Spinal cord (tissue), 10 donors: ENCODE measurements around the gene ANKLE1. TPM values are rescaled to one million over a fixed set of nuclear protein-coding genes. Genes with fewer than 3 reads are reported as not detected.

Source experiments
- DNase-seq, 6 donors: peaks; one replicate each; pipeline versions ENCODE4 v3.0.0 to v3.0.0-alpha.2; 2013 to 2015; ENCODE audit warnings: low spot score in 6 of 6, low read depth in 4 of 6
- H3K27ac ChIP-seq: one replicate; pipeline ENCODE4 v1.5.1; 2013; ENCODE audit warnings: low read depth, low read length, control low read depth
- H3K27me3 ChIP-seq: one replicate; pipeline ENCODE4 v1.6.1; 2013; ENCODE audit warnings: low read length; ENCODE audit not compliant: control insufficient read depth, insufficient read depth
- H3K36me3 ChIP-seq: one replicate; pipeline ENCODE4 v1.6.1; 2013; ENCODE audit warnings: low read length; ENCODE audit not compliant: control insufficient read depth, insufficient read depth
- H3K4me1 ChIP-seq: one replicate; pipeline ENCODE4 v1.6.1; 2013; ENCODE audit warnings: low read length; ENCODE audit not compliant: control insufficient read depth, insufficient read depth
- H3K4me3 ChIP-seq: one replicate; pipeline ENCODE4 v1.5.1; 2013; ENCODE audit warnings: low read depth, low read length, control low read depth
- H3K9me3 ChIP-seq: one replicate; pipeline ENCODE4 v1.6.1; 2013; ENCODE audit warnings: low read length; ENCODE audit not compliant: control insufficient read depth, insufficient read depth
- WGBS: methylation state at CpG from one replicate; pipeline ENCODE4 v1.1.5; 2013; ENCODE audit warnings: missing lambda C conversion rate; ENCODE audit not compliant: insufficient coverage; 5-methylcytosine and 5-hydroxymethylcytosine counted together
- polyA plus RNA-seq, 2 donors: library from polyadenylated mRNA; unstranded; fragments of 120-200 nt; gene quantifications; one replicate each; pipeline ENCODE4 v1.2.1, GENCODE V29; 2013; ENCODE audit not compliant: insufficient read length in 2 of 2
- total RNA-seq, 2 donors: library from RNA; depleted of rRNA in 1 of 2; stranded (reverse); fragments of 120-200 nt in 1 of 2; fragments of >200 nt in 1 of 2; gene quantifications; one replicate each; pipeline versions ENCODE4 v1.2.3 to v1.2.4, GENCODE V29; 2013 to 2014
- donor health status: healthy.

Gene ANKLE1
- total and polyA plus RNA-seq, 4 donors = 0.61 to 4.3 (median 1.7) TPM

- no peak for DNase-seq
- Histone ChIP-seq H3K27me3 (no peaks in the 10 kb centered on the region), H3K27ac (no peak overlapping the region), H3K4me1 (peaks cover 20% of the 10 kb centered on the region), H3K9me3 (no peaks in the 10 kb centered on the region), H3K36me3 (peaks cover 86% of the 10 kb centered on the region), H3K4me3 (no peak overlapping the region)
- WGBS = 96% methylated on average over 5 of the region's 6 CpGs
Measured at GRCh38 chr19:17318966-17319365, 37.3 kb downstream of the ANKLE1 start.

- H3K27me3 ChIP-seq = no peaks in the 10 kb centered on the region
- peaks cover 85% of the 10 kb centered on the region for H3K36me3 ChIP-seq
- no peak for DNase-seq
- no peaks in the 10 kb centered on the region for H3K9me3 ChIP-seq
- WGBS = 96% methylated on average over 29 of the region's 40 CpGs
- no peak overlapping the region for H3K4me3 ChIP-seq
- H3K4me1 ChIP-seq = peaks cover 26% of the 10 kb centered on the region
- H3K27ac ChIP-seq = no peak overlapping the region
Measured at GRCh38 chr19:17319473-17320238, 38.0 kb downstream of the ANKLE1 start.

- H3K36me3 ChIP-seq = peaks cover 89% of the 10 kb centered on the region
- no peaks in the 10 kb centered on the region for H3K27me3 ChIP-seq
- H3K4me3 ChIP-seq = no peak overlapping the region
- peaks cover 34% of the 10 kb centered on the region for H3K4me1 ChIP-seq
- no peaks in the 10 kb centered on the region for H3K9me3 ChIP-seq
- WGBS = 95% methylated on average over 9 of the region's 11 CpGs
- H3K27ac ChIP-seq = no peak overlapping the region
- no peak for DNase-seq
Measured at GRCh38 chr19:17320435-17320834, 38.7 kb downstream of the ANKLE1 start.

- DNase-seq = no peak
- Histone ChIP-seq H3K4me3 (no peak overlapping the region), H3K27ac (peak overlapping the region; percentile 64), H3K9me3 (no peaks in the 10 kb centered on the region), H3K36me3 (peaks cover 84% of the 10 kb centered on the region), H3K4me1 (peaks cover 46% of the 10 kb centered on the region), H3K27me3 (no peaks in the 10 kb centered on the region)
- WGBS = 85% methylated on average over 19 of the region's 19 CpGs
Measured at GRCh38 chr19:17321655-17322489, 40.2 kb downstream of the ANKLE1 start.

- peak overlapping the region; percentile 64 for H3K27ac ChIP-seq
- 48% methylated on average over 7 of the region's 10 CpGs for WGBS
- H3K36me3 ChIP-seq = peaks cover 85% of the 10 kb centered on the region
Measured at GRCh38 chr19:17322854-17323253, 41.2 kb downstream of the ANKLE1 start.

GRCh38 chr19:17323300-17323963 lies 41.7 kb downstream of the ANKLE1 start:
- Histone ChIP-seq H3K4me1 (peaks cover 61% of the 10 kb centered on the region), H3K4me3 (no peak overlapping the region), H3K27me3 (no peaks in the 10 kb centered on the region), H3K27ac (peak overlapping the region; percentile 29), H3K9me3 (no peaks in the 10 kb centered on the region), H3K36me3 (peaks cover 87% of the 10 kb centered on the region)
- WGBS = 18% methylated on average over 45 of the region's 56 CpGs
- DNase-seq = no peak

More at GRCh38 chr19:17322854-17323253, 41.2 kb downstream of the ANKLE1 start:
- no peaks in the 10 kb centered on the region for H3K27me3 ChIP-seq
- no peaks in the 10 kb centered on the region for H3K9me3 ChIP-seq
- H3K4me3 ChIP-seq = no peak overlapping the region
- peaks cover 56% of the 10 kb centered on the region for H3K4me1 ChIP-seq
- DNase-seq = peak in 1 of 6 donors; percentile 68

- peaks cover 85% of the 10 kb centered on the region for H3K36me3 ChIP-seq
- H3K4me1 ChIP-seq = peaks cover 64% of the 10 kb centered on the region
- no peak for DNase-seq
- no peak overlapping the region for H3K27ac ChIP-seq
- H3K27me3 ChIP-seq = no peaks in the 10 kb centered on the region
- H3K4me3 ChIP-seq = no peak overlapping the region
- 41% methylated on average over 6 of the region's 7 CpGs for WGBS
- H3K9me3 ChIP-seq = no peaks in the 10 kb centered on the region
Measured at GRCh38 chr19:17323964-17324332, 42.2 kb downstream of the ANKLE1 start.

GRCh38 chr19:17324357-17325114 lies 42.8 kb downstream of the ANKLE1 start:
- Histone ChIP-seq H3K4me3 (no peak overlapping the region), H3K27me3 (no peaks in the 10 kb centered on the region), H3K36me3 (peaks cover 85% of the 10 kb centered on the region), H3K9me3 (no peaks in the 10 kb centered on the region), H3K4me1 (peaks cover 68% of the 10 kb centered on the region), H3K27ac (peak overlapping the region; percentile 67)
- no peak for DNase-seq
- WGBS = 83% methylated on average over 24 of the region's 28 CpGs

- 89% methylated on average over 16 of the region's 20 CpGs for WGBS
- Histone ChIP-seq H3K27ac (peak overlapping the region; percentile 67), H3K4me3 (no peak overlapping the region)
Measured at GRCh38 chr19:17325133-17325532, 43.4 kb downstream of the ANKLE1 start.

More at GRCh38 chr19:17325133-17325532, 43.4 kb downstream of the ANKLE1 start:
- Histone ChIP-seq H3K9me3 (no peaks in the 10 kb centered on the region), H3K27me3 (no peaks in the 10 kb centered on the region), H3K36me3 (peaks cover 85% of the 10 kb centered on the region), H3K4me1 (peaks cover 74% of the 10 kb centered on the region)
- no peak for DNase-seq
